ENCODE measurements around the gene TRNT1.

The TRNT1 gene

GRCh38 chr3:3086239-3086638 lies 40.5 kb upstream of the TRNT1 start:
- Histone ChIP-seq H2AFZ (ENCODE audit: low read length) (no peak overlapping the region), H3K36me3 (ENCODE audit: insufficient read depth, low read length) (no peaks in the 10 kb centered on the region), H3K27ac (ENCODE audit: low read depth, low read length, poor library complexity, severe bottlenecking) (no peak overlapping the region), H3K4me3 (ENCODE audit: low read depth, low read length, poor library complexity, severe bottlenecking) (no peak overlapping the region), H3K9ac (ENCODE audit: low read length) (no peak overlapping the region), H3K79me2 (ENCODE audit: insufficient read depth, low read length) (no peaks in the 10 kb centered on the region), H3K9me3 (ENCODE audit: low read length) (no peaks in the 10 kb centered on the region), H3K4me2 (ENCODE audit: low read length) (no peak overlapping the region), H3K27me3 (ENCODE audit: insufficient read depth, low read length) (no peaks in the 10 kb centered on the region), H4K20me1 (ENCODE audit: insufficient read depth, low read length) (no peaks in the 10 kb centered on the region), H3F3A (ENCODE audit: insufficient read depth, low read length) (no peaks in the 10 kb centered on the region), H3K9me2 (ENCODE audit: low read depth, low read length) (no peaks in the 10 kb centered on the region), H3K4me1 (ENCODE audit: insufficient read depth, low read length, severe bottlenecking) (no peaks in the 10 kb centered on the region)
- TF ChIP-seq CTCF (IDR thresholded peaks at IDR 0.05; ENCODE audit: low read length): no peak
- TF ChIP-seq EZH2 (IDR thresholded peaks at IDR 0.05; ENCODE audit: borderline replicate concordance, low read length): no peak

GRCh38 chr3:3087279-3087678 lies 39.5 kb upstream of the TRNT1 start:
- H3K79me2 ChIP-seq (ENCODE audit: insufficient read depth, low read length): no peaks in the 10 kb centered on the region
- H3K9ac ChIP-seq (ENCODE audit: low read length): no peak overlapping the region
- TF ChIP-seq CTCF (IDR thresholded peaks at IDR 0.05; ENCODE audit: low read length): no peak
- no peak for TF ChIP-seq EZH2 (IDR thresholded peaks at IDR 0.05; ENCODE audit: borderline replicate concordance, low read length)
- H3F3A ChIP-seq (ENCODE audit: insufficient read depth, low read length): no peaks in the 10 kb centered on the region
- H3K4me2 ChIP-seq (ENCODE audit: low read length): no peak overlapping the region
- H3K27me3 ChIP-seq (ENCODE audit: insufficient read depth, low read length): no peaks in the 10 kb centered on the region
- H4K20me1 ChIP-seq (ENCODE audit: insufficient read depth, low read length): no peaks in the 10 kb centered on the region
- no peaks in the 10 kb centered on the region for H3K4me1 ChIP-seq (ENCODE audit: insufficient read depth, low read length, severe bottlenecking)
- no peak overlapping the region for H3K27ac ChIP-seq (ENCODE audit: low read depth, low read length, poor library complexity, severe bottlenecking)
- H3K9me3 ChIP-seq (ENCODE audit: low read length): no peaks in the 10 kb centered on the region
- no peaks in the 10 kb centered on the region for H3K9me2 ChIP-seq (ENCODE audit: low read depth, low read length)
- H3K36me3 ChIP-seq (ENCODE audit: insufficient read depth, low read length): no peaks in the 10 kb centered on the region
- H2AFZ ChIP-seq (ENCODE audit: low read length): no peak overlapping the region
- no peak overlapping the region for H3K4me3 ChIP-seq (ENCODE audit: low read depth, low read length, poor library complexity, severe bottlenecking)

GRCh38 chr3:3087716-3088465 lies 38.8 kb upstream of the TRNT1 start:
- Histone ChIP-seq H3K4me1 (ENCODE audit: insufficient read depth, low read length, severe bottlenecking) (no peaks in the 10 kb centered on the region), H2AFZ (ENCODE audit: low read length) (no peak overlapping the region), H3K9ac (ENCODE audit: low read length) (no peak overlapping the region), H3K27ac (ENCODE audit: low read depth, low read length, poor library complexity, severe bottlenecking) (no peak overlapping the region), H3F3A (ENCODE audit: insufficient read depth, low read length) (no peaks in the 10 kb centered on the region), H4K20me1 (ENCODE audit: insufficient read depth, low read length) (no peaks in the 10 kb centered on the region), H3K9me3 (ENCODE audit: low read length) (no peaks in the 10 kb centered on the region), H3K4me2 (ENCODE audit: low read length) (no peak overlapping the region), H3K9me2 (ENCODE audit: low read depth, low read length) (no peaks in the 10 kb centered on the region), H3K27me3 (ENCODE audit: insufficient read depth, low read length) (no peaks in the 10 kb centered on the region), H3K79me2 (ENCODE audit: insufficient read depth, low read length) (no peaks in the 10 kb centered on the region), H3K36me3 (ENCODE audit: insufficient read depth, low read length) (no peaks in the 10 kb centered on the region), H3K4me3 (ENCODE audit: low read depth, low read length, poor library complexity, severe bottlenecking) (no peak overlapping the region)
- TF ChIP-seq EZH2 (IDR thresholded peaks at IDR 0.05; ENCODE audit: borderline replicate concordance, low read length) (no peak), CTCF (IDR thresholded peaks at IDR 0.05; ENCODE audit: low read length) (no peak)

All from OCI-LY1 (cell line).